GM12878 (cell line): ENCODE results near the gene KCNK4. TPM values are rescaled to one million over a fixed set of nuclear protein-coding genes. Genes with fewer than 3 reads are reported as not detected.
"Not testable (repeated sequence)": the region's sequence is repeated elsewhere in the genome, so short reads cannot be mapped to it uniquely, and the experiment has no call there.

Source experiments
- ATAC-seq: fragments of 200-7000 bp; cut with Tn5 transposase; 3 replicates; pipeline ENCODE4 v1.9.1; 2020; ENCODE audit warnings: mild to moderate bottlenecking, moderate library complexity
- BruUV-seq: library from RNA; stranded (reverse); fragments of 400-500 nt; replicated peaks from 2 replicates; lab custom pipeline; 2021; lab: Mats Ljungman, UMichigan
- CTCF ChIA-PET: fragments of 300-600 bp; sonication (Branson Sonifier 250); formaldehyde crosslinking; extraction: SDS; loops from one replicate; lab custom pipeline; 2021; ENCODE audit warnings: inconsistent platforms; lab: Yijun Ruan, JAX
- POLR2A ChIA-PET: fragments of 350-600 bp; formaldehyde crosslinking; extraction: SDS; loops from one replicate; lab custom pipeline; 2021; ENCODE audit warnings: inconsistent platforms; lab: Charles Lee
- RAD21 ChIA-PET: fragments of 300-600 bp; sonication (Branson Sonifier 250); formaldehyde crosslinking; loops from one replicate; lab custom pipeline; 2023; ENCODE audit warnings: antibody characterized with exemption; ENCODE audit not compliant: unreplicated experiment; lab: Charles Lee
- SMC1A ChIA-PET: fragments of 300-600 bp; sonication (Branson Sonifier 250); formaldehyde crosslinking; loops from one replicate; lab custom pipeline; 2023; ENCODE audit not compliant: unreplicated experiment, uncharacterized antibody; lab: Charles Lee
- DNase-seq: peaks from one replicate; pipeline ENCODE4 v3.0.0-alpha.2; 2011; ENCODE audit warnings: low read depth, low spot score
- FAIRE-seq: peaks from 3 replicates; lab custom pipeline; 2011; peaks lifted over from hg19 to GRCh38; lab: Jason Lieb, UNC
- H2AFZ ChIP-seq: 2 replicates; pipeline ENCODE4 v1.6.0; 2011; ENCODE audit warnings: low read depth, low read length, control low read depth; ENCODE audit not compliant: control insufficient read depth
- H3K27ac ChIP-seq: 2 replicates; pipeline ENCODE4 v1.5.1; 2011; ENCODE audit warnings: control low read depth; ENCODE audit not compliant: control insufficient read depth, insufficient read depth
- H3K27me3 ChIP-seq, 2 experiments: replicated peaks in 1 of 2; 2 replicates each; pipeline versions ENCODE4 v1.6.0 to v1.6.1; 2011; ENCODE audit warnings: low read length in 1 of 2; ENCODE audit not compliant: control insufficient read depth in 2 of 2, insufficient read depth in 2 of 2
- H3K36me3 ChIP-seq, 2 experiments: 2 replicates each; pipeline ENCODE4 v1.5.1; 2011; ENCODE audit warnings: low read length in 1 of 2; ENCODE audit not compliant: control insufficient read depth in 2 of 2, insufficient read depth in 2 of 2
- H3K4me1 ChIP-seq: 2 replicates; pipeline ENCODE4 v1.6.1; 2011; ENCODE audit warnings: mild to moderate bottlenecking, low read length, moderate library complexity, mixed read lengths; ENCODE audit not compliant: control insufficient read depth, insufficient read depth
- H3K4me2 ChIP-seq: 2 replicates; pipeline ENCODE4 v1.6.0; 2011; ENCODE audit warnings: control low read depth; ENCODE audit not compliant: control insufficient read depth, insufficient read depth
- H3K4me3 ChIP-seq: fragments of 200-600 bp; sonication (generic); 2 replicates; pipeline ENCODE4 v1.5.1; 2016
- H3K79me2 ChIP-seq: 2 replicates; pipeline ENCODE4 v1.6.0; 2011; ENCODE audit warnings: low read length; ENCODE audit not compliant: control insufficient read depth, insufficient read depth
- H3K9ac ChIP-seq: 2 replicates; pipeline ENCODE4 v1.8.0; 2011; ENCODE audit warnings: low read length, control low read depth, mixed read lengths; ENCODE audit not compliant: control insufficient read depth, insufficient read depth
- H3K9me3 ChIP-seq: replicated peaks from 3 replicates; pipeline ENCODE4 v1.5.1; 2011; ENCODE audit warnings: mild to moderate bottlenecking, low read length; ENCODE audit not compliant: control insufficient read depth, insufficient read depth
- H4K20me1 ChIP-seq: 2 replicates; pipeline ENCODE4 v1.6.0; 2011; ENCODE audit not compliant: control insufficient read depth, insufficient read depth
- CBFB ChIP-seq: IDR thresholded peaks from 2 replicates; pipeline ENCODE4 v1.6.1; 2016; ENCODE audit warnings: antibody characterized with exemption, low read depth
- FOS ChIP-seq: IDR thresholded peaks from 3 replicates; pipeline ENCODE4 v1.6.1; 2011; ENCODE audit warnings: borderline replicate concordance; ENCODE audit not compliant: insufficient read length; ENCODE audit errors: extremely low read depth
- GABPA ChIP-seq: IDR thresholded peaks from 2 replicates; pipeline ENCODE4 v1.6.1; 2014; ENCODE audit warnings: antibody characterized with exemption, low read depth, mild to moderate bottlenecking, inconsistent platforms
- LARP7 ChIP-seq: fragments of 450-650 bp; IDR thresholded peaks from 2 replicates; pipeline ENCODE4 v1.6.1; 2017; ENCODE audit warnings: mild to moderate bottlenecking
- MYB ChIP-seq: fragments of 150-350 bp; IDR thresholded peaks from 2 replicates; pipeline ENCODE4 v1.6.1; 2014; ENCODE audit warnings: mild to moderate bottlenecking, low read depth, low read length, borderline replicate concordance
- NR2C2 ChIP-seq: IDR thresholded peaks from 2 replicates; pipeline ENCODE4 v1.6.1; 2011; ENCODE audit warnings: borderline replicate concordance, low read depth; ENCODE audit not compliant: control insufficient read depth, insufficient read length
- POLR2A ChIP-seq: IDR thresholded peaks from 2 replicates; pipeline ENCODE4 v1.6.1; 2011; ENCODE audit warnings: low read depth, mild to moderate bottlenecking, low read length
- POLR2AphosphoS5 ChIP-seq: IDR thresholded peaks from 2 replicates; pipeline ENCODE4 v1.6.1; 2011; ENCODE audit warnings: mild to moderate bottlenecking, low read length, inconsistent platforms
- RAD21 ChIP-seq: IDR thresholded peaks from 2 replicates; pipeline ENCODE4 v1.6.1; 2011; ENCODE audit warnings: mild to moderate bottlenecking, low read depth, low read length, moderate library complexity; ENCODE audit not compliant: insufficient read depth
- RB1 ChIP-seq: fragments of 450-650 bp; formaldehyde crosslinking; IDR thresholded peaks from 2 replicates; pipeline ENCODE4 v1.6.1; 2017; ENCODE audit warnings: mild to moderate bottlenecking, borderline replicate concordance
- SMARCA5 ChIP-seq: fragments of 450-650 bp; IDR thresholded peaks from 2 replicates; pipeline ENCODE4 v1.6.1; 2017; ENCODE audit warnings: mild to moderate bottlenecking
- SMC3 ChIP-seq: IDR thresholded peaks from 2 replicates; pipeline ENCODE4 v1.6.1; 2011; ENCODE audit warnings: low read length, improper control_type of control experiment, borderline replicate concordance
- TBL1XR1 ChIP-seq: IDR thresholded peaks from 2 replicates; pipeline ENCODE4 v1.6.1; 2012; ENCODE audit warnings: low read depth, low read length, improper control_type of control experiment
- YBX1 ChIP-seq: fragments of 450-650 bp; IDR thresholded peaks from 2 replicates; pipeline ENCODE4 v1.6.1; 2016; ENCODE audit warnings: antibody characterized with exemption
- ZNF384 ChIP-seq: IDR thresholded peaks from 2 replicates; pipeline ENCODE4 v1.6.1; 2012; ENCODE audit warnings: low read depth, mild to moderate bottlenecking, low read length, improper control_type of control experiment, borderline replicate concordance
- WGBS: methylation state at CpG from one replicate; pipeline ENCODE4 v1.1.6; 2016; ENCODE audit warnings: low lambda C conversion rate; ENCODE audit not compliant: insufficient replicate concordance, insufficient coverage; ENCODE audit errors: missing lambda C conversion rate; 5-methylcytosine and 5-hydroxymethylcytosine counted together
- in situ Hi-C: fragments of 300-500 bp; cut with MboI; formaldehyde crosslinking; loops from 9 replicates; pipeline ENCODE4 v1.14.3; 2018; ENCODE audit warnings: mixed read lengths
- intact Hi-C: fragments of 100-400 bp; cut with micrococcal nuclease; formaldehyde crosslinking; loops from one replicate; pipeline ENCODE4 v1.14.2; 2022; ENCODE audit not compliant: unreplicated experiment
- polyA plus RNA-seq, 11 experiments: library from polyadenylated mRNA; depleted of rRNA in 4 of 11; unstranded in 6 of 11; stranded (reverse) in 5 of 11; fragments of >200 nt; fragmentation: Nextera tagmentation in 4 of 11; fragmentation: Illumina TruSeq in 1 of 11; extraction: Ambion mirVana in 4 of 11; extraction: Trizol in 1 of 11; gene quantifications; 1 replicate in 1 of 11; 2 replicates in 10 of 11; pipeline versions ENCODE4 v1.2.1 to v1.2.3, GENCODE V29; 2011 to 2016; ENCODE audit warnings: inconsistent platforms in 2 of 11, missing spikeins in 2 of 11, low read depth in 1 of 11
- total RNA-seq, 4 experiments: library from RNA; depleted of rRNA in 3 of 4; stranded (reverse); fragments of >200 nt in 3 of 4; fragmentation: Illumina TruSeq in 1 of 4; extraction: Trizol in 1 of 4; gene quantifications; 2 replicates each; pipeline versions ENCODE4 v1.2.1 to v1.2.3, GENCODE V29; 2013 to 2021

Gene KCNK4
- total and polyA plus RNA-seq, 10 of the 15 experiments (the other 5 are each of a cell fraction or from before 2014, with no cell fraction given), result 0.04 TPM; not detected in 9

GRCh38 chr11:64315667-64316526 is 24.8 kb downstream of the KCNK4 start:
- H3K27me3 ChIP-seq, H3K27ac ChIP-seq, BruUV-seq, H4K20me1 ChIP-seq, ATAC-seq, H2AFZ ChIP-seq, H3K9ac ChIP-seq, in situ Hi-C loops, H3K4me1 ChIP-seq, DNase-seq, H3K9me3 ChIP-seq, FAIRE-seq, H3K36me3 ChIP-seq: not testable (repeated sequence)
- peak overlapping the region; percentile 80 for H3K4me3 ChIP-seq
- CTCF ChIA-PET, result interaction anchor here (0.7 to 5.9 kb wide), 4 partner anchors 13 to 420 kb away, joined by 3 to 228 read pairs (median 96); partner anchors contain the start of genes CCDC88B and ESRRA
- TF ChIP-seq POLR2A, result peak; percentile 58; the same call in 1 of the 2 replicates
- peaks cover 28% of the 10 kb centered on the region for H3K79me2 ChIP-seq
- RAD21 ChIA-PET, result interaction anchor here (0.5 to 5.6 kb wide), 5 partner anchors 16 to 487 kb away, joined by 3 to 176 read pairs (median 57); partner anchors contain the start of gene RPS6KA4
- peak overlapping the region; percentile 88 for H3K4me2 ChIP-seq
- WGBS, result 79% methylated on average over 23 of the region's 25 CpGs
- POLR2A ChIA-PET, result interaction anchor here (0.5 to 3.5 kb wide), 5 partner anchors 11 to 777 kb away, joined by 6 to 42 read pairs (median 23); partner anchors contain the start of genes CCDC88B, ESRRA and FKBP2
- intact Hi-C loops, result loop anchor here (2.0 to 5.0 kb wide), 2 partner anchors 41 to 133 kb away; partner anchors contain the start of gene RPS6KA4
- SMC1A ChIA-PET, result interaction anchor here (5.3 kb wide), 1 partner anchor 17 kb away, joined by 71 read pairs; no protein-coding TSS in a partner anchor

GRCh38 chr11:64316672-64317324 is 25.7 kb downstream of the KCNK4 start:
- intact Hi-C loops (loop anchor here (1.0 to 5.0 kb wide), 5 partner anchors 10 to 132 kb away; partner anchors contain the start of genes CCDC88B and RPS6KA4), in situ Hi-C loops (no loop called here)
- BruUV-seq, result TSS peak; percentile 100
- Histone ChIP-seq H3K36me3 (peaks cover 0 to 8% of the 10 kb centered on the region in 2 experiments; a peak in 3 of 4 replicates), H3K9ac (peak overlapping the region; percentile 98), H3K9me3 (no peaks in the 10 kb centered on the region), H3K27me3 (no peaks in the 10 kb centered on the region), H3K4me2 (peak overlapping the region; percentile 88), H3K4me1 (peaks cover 9% of the 10 kb centered on the region), H3K27ac (peak overlapping the region; percentile 99), H3K79me2 (peaks cover 26% of the 10 kb centered on the region), H3K4me3 (peak overlapping the region; percentile 80), H4K20me1 (no peaks in the 10 kb centered on the region), H2AFZ (peak overlapping the region; percentile 56)
- ChIA-PET SMC1A (interaction anchor here (0.9 to 5.3 kb wide), 9 partner anchors 10 to 42 kb away, joined by 3 to 71 read pairs (median 10); partner anchors contain the start of genes BAD, CCDC88B, ESRRA and GPR137), RAD21 (interaction anchor here (0.5 to 5.6 kb wide), 19 partner anchors 12 to 486 kb away, joined by 3 to 176 read pairs (median 7); partner anchors contain the start of genes BAD, CATSPERZ, CCDC88B and ESRRA), POLR2A (interaction anchor here (0.5 to 3.5 kb wide), 17 partner anchors 10 to 777 kb away, joined by 3 to 42 read pairs (median 10); partner anchors contain the start of genes BAD, CCDC88B, ESRRA and FERMT3), CTCF (interaction anchor here (0.7 to 5.9 kb wide), 21 partner anchors 10 to 455 kb away, joined by 3 to 228 read pairs (median 6); partner anchors contain the start of genes BAD, CCDC88B, ESRRA and FERMT3)
- 1% methylated on average over 32 of the region's 32 CpGs for WGBS
- ATAC-seq (peak; percentile 17), DNase-seq (no peak), FAIRE-seq (peak; percentile 18)
- 0 out of 2 replicates have a peak, but pooled peaks have one; percentile 40 for TF ChIP-seq SMARCA5
- no peak for TF ChIP-seq TBL1XR1
- 0 out of 2 replicates have a peak, but pooled peaks have one; percentile 16 for TF ChIP-seq RAD21
- TF ChIP-seq ZNF384, result no peak
- no peak for TF ChIP-seq NR2C2
- no peak for TF ChIP-seq MYB
- no peak for TF ChIP-seq GABPA
- no peak for TF ChIP-seq RB1
- TF ChIP-seq CBFB, result no peak
- no peak for TF ChIP-seq POLR2AphosphoS5
- no peak for TF ChIP-seq YBX1
- TF ChIP-seq SMC3, result 0 out of 2 replicates have a peak, but pooled peaks have one; percentile 4
- no peak for TF ChIP-seq FOS
- peak; percentile 69; the same call in 1 of the 2 replicates for TF ChIP-seq LARP7
